Measurements from ENCODE around the gene MAN2B1. TPM values are rescaled to one million over a fixed set of nuclear protein-coding genes. Genes with fewer than 3 reads are reported as not detected.

MAN2B1 gene
- polyA plus RNA-seq, 4 donors: 42.7 to 64.8 (median 51.0) TPM

GRCh38 chr19:12670159-12670928 lies 3.8 kb upstream of the MAN2B1 start:
- Histone ChIP-seq H3K4me1 (ENCODE audit: control insufficient read depth in 3 of 3, insufficient read depth in 2 of 3, low read depth in 1 of 3, low read length in 2 of 3) (peaks cover 10 to 22% (median 12%) of the 10 kb centered on the region in 3 donors), H3K4me3 (ENCODE audit: low read depth in 1 of 3, low read length in 3 of 3) (peak overlapping the region; percentile 77 to 88 (median 86)), H3K27me3 (ENCODE audit: control insufficient read depth in 3 of 3, insufficient read depth in 3 of 3, low read length in 3 of 3) (no peaks in the 10 kb centered on the region), H3K36me3 (ENCODE audit: control insufficient read depth in 3 of 3, insufficient read depth in 2 of 3, low read depth in 1 of 3, low read length in 3 of 3) (peaks cover 3 to 60% (median 8%) of the 10 kb centered on the region in 3 donors), H3K27ac (ENCODE audit: low read depth in 1 of 3, low read length in 2 of 3) (peak overlapping the region; percentile 74 to 94 (median 93)), H3K9me3 (ENCODE audit: control insufficient read depth in 2 of 2, insufficient read depth in 1 of 2, low read depth in 1 of 2, low read length in 1 of 2) (no peaks in the 10 kb centered on the region)
- FAIRE-seq: no peak
- no peak for DNase-seq
- 31 to 37% (median 33%) methylated on average over 23 to 26 of the region's 26 CpGs for WGBS, 3 donors

- peak overlapping the region; percentile 77 to 88 (median 86) for H3K4me3 ChIP-seq (ENCODE audit: low read depth in 1 of 3, low read length in 3 of 3)
- H3K27ac ChIP-seq (ENCODE audit: low read depth in 1 of 3, low read length in 2 of 3): peak overlapping the region; percentile 74 to 94 (median 93)
- H3K4me1 ChIP-seq (ENCODE audit: control insufficient read depth in 3 of 3, insufficient read depth in 2 of 3, low read depth in 1 of 3, low read length in 2 of 3): peaks cover 10 to 22% (median 12%) of the 10 kb centered on the region in 3 donors
- H3K9me3 ChIP-seq (ENCODE audit: control insufficient read depth in 2 of 2, insufficient read depth in 1 of 2, low read depth in 1 of 2, low read length in 1 of 2): no peaks in the 10 kb centered on the region
- 0 to 1% (median 0%) methylated on average over 56 to 64 of the region's 64 CpGs for WGBS, 3 donors
- peak; percentile 85 to 91 for DNase-seq
- H3K36me3 ChIP-seq (ENCODE audit: control insufficient read depth in 3 of 3, insufficient read depth in 2 of 3, low read depth in 1 of 3, low read length in 3 of 3): peaks cover 2 to 60% (median 6%) of the 10 kb centered on the region in 3 donors
- no peak for FAIRE-seq
- no peaks in the 10 kb centered on the region for H3K27me3 ChIP-seq (ENCODE audit: control insufficient read depth in 3 of 3, insufficient read depth in 3 of 3, low read length in 3 of 3)
Measured at GRCh38 chr19:12669270-12670158, 3.0 kb upstream of the MAN2B1 start.

GRCh38 chr19:12668932-12669269 lies 2.4 kb upstream of the MAN2B1 start:
- H3K27me3 ChIP-seq (ENCODE audit: control insufficient read depth in 3 of 3, insufficient read depth in 3 of 3, low read length in 3 of 3): no peaks in the 10 kb centered on the region
- peaks cover 10 to 22% (median 12%) of the 10 kb centered on the region in 3 donors for H3K4me1 ChIP-seq (ENCODE audit: control insufficient read depth in 3 of 3, insufficient read depth in 2 of 3, low read depth in 1 of 3, low read length in 2 of 3)
- DNase-seq (peak; percentile 35 to 75), FAIRE-seq (no peak)
- peak overlapping the region; percentile 77 to 88 (median 86) for H3K4me3 ChIP-seq (ENCODE audit: low read depth in 1 of 3, low read length in 3 of 3)
- H3K36me3 ChIP-seq (ENCODE audit: control insufficient read depth in 3 of 3, insufficient read depth in 2 of 3, low read depth in 1 of 3, low read length in 3 of 3): peaks cover 0 to 60% (median 6%) of the 10 kb centered on the region in 3 donors
- peak overlapping the region; percentile 74 to 94 (median 93) for H3K27ac ChIP-seq (ENCODE audit: low read depth in 1 of 3, low read length in 2 of 3)
- 0 to 1% (median 1%) methylated on average over 24 of the region's 24 CpGs for WGBS, 3 donors
- H3K9me3 ChIP-seq (ENCODE audit: control insufficient read depth in 2 of 2, insufficient read depth in 1 of 2, low read depth in 1 of 2, low read length in 1 of 2): no peaks in the 10 kb centered on the region

GRCh38 chr19:12668346-12668745 lies 1.8 kb upstream of the MAN2B1 start:
- Histone ChIP-seq H3K27me3 (ENCODE audit: control insufficient read depth in 3 of 3, insufficient read depth in 3 of 3, low read length in 3 of 3) (no peaks in the 10 kb centered on the region), H3K36me3 (ENCODE audit: control insufficient read depth in 3 of 3, insufficient read depth in 2 of 3, low read depth in 1 of 3, low read length in 3 of 3) (peaks cover 3 to 61% (median 3%) of the 10 kb centered on the region in 3 donors), H3K4me3 (ENCODE audit: low read depth in 1 of 3, low read length in 3 of 3) (peak overlapping the region in 2 of 3 donors; percentile 86 to 88), H3K4me1 (ENCODE audit: control insufficient read depth in 3 of 3, insufficient read depth in 2 of 3, low read depth in 1 of 3, low read length in 2 of 3) (peaks cover 10 to 22% (median 12%) of the 10 kb centered on the region in 3 donors), H3K9me3 (ENCODE audit: control insufficient read depth in 2 of 2, insufficient read depth in 1 of 2, low read depth in 1 of 2, low read length in 1 of 2) (no peaks in the 10 kb centered on the region), H3K27ac (ENCODE audit: low read depth in 1 of 3, low read length in 2 of 3) (peak overlapping the region in 2 of 3 donors; percentile 93 to 94)
- DNase-seq: no peak
- 57 to 70% (median 62%) methylated on average over 8 of the region's 8 CpGs for WGBS, 3 donors
- FAIRE-seq: no peak

- no peaks in the 10 kb centered on the region for H3K9me3 ChIP-seq (ENCODE audit: control insufficient read depth in 2 of 2, insufficient read depth in 1 of 2, low read depth in 1 of 2, low read length in 1 of 2)
- peak overlapping the region in 1 of 3 donors; percentile 14 for H3K27ac ChIP-seq (ENCODE audit: low read depth in 1 of 3, low read length in 2 of 3)
- DNase-seq: peak in 1 of 2 donors; percentile 38
Measured at GRCh38 chr19:12667731-12668302, 1.3 kb upstream of the MAN2B1 start.

GRCh38 chr19:12665671-12666264 lies 774 bp downstream of the MAN2B1 start:
- peaks cover 10 to 22% (median 12%) of the 10 kb centered on the region in 3 donors for H3K4me1 ChIP-seq (ENCODE audit: control insufficient read depth in 3 of 3, insufficient read depth in 2 of 3, low read depth in 1 of 3, low read length in 2 of 3)

More at GRCh38 chr19:12667731-12668302, 1.3 kb upstream of the MAN2B1 start:
- Histone ChIP-seq H3K4me1 (ENCODE audit: control insufficient read depth in 3 of 3, insufficient read depth in 2 of 3, low read depth in 1 of 3, low read length in 2 of 3) (peaks cover 10 to 22% (median 12%) of the 10 kb centered on the region in 3 donors), H3K4me3 (ENCODE audit: low read depth in 1 of 3, low read length in 3 of 3) (peak overlapping the region in 1 of 3 donors; percentile 86), H3K27me3 (ENCODE audit: control insufficient read depth in 3 of 3, insufficient read depth in 3 of 3, low read length in 3 of 3) (no peaks in the 10 kb centered on the region), H3K36me3 (ENCODE audit: control insufficient read depth in 3 of 3, insufficient read depth in 2 of 3, low read depth in 1 of 3, low read length in 3 of 3) (peaks cover 3 to 61% (median 3%) of the 10 kb centered on the region in 3 donors)
- no peak for FAIRE-seq
- 53 to 75% (median 65%) methylated on average over 4 of the region's 4 CpGs for WGBS, 3 donors

GRCh38 chr19:12665281-12665573 lies 1.3 kb downstream of the MAN2B1 start:
- H3K27ac ChIP-seq (ENCODE audit: low read depth in 1 of 3, low read length in 2 of 3): peak overlapping the region in 1 of 3 donors; percentile 66

More at GRCh38 chr19:12665671-12666264, 774 bp downstream of the MAN2B1 start:
- peak overlapping the region; percentile 77 to 83 (median 82) for H3K4me3 ChIP-seq (ENCODE audit: low read depth in 1 of 3, low read length in 3 of 3)
- H3K9me3 ChIP-seq (ENCODE audit: control insufficient read depth in 2 of 2, insufficient read depth in 1 of 2, low read depth in 1 of 2, low read length in 1 of 2): no peaks in the 10 kb centered on the region
- DNase-seq (no peak), FAIRE-seq (no peak)
- no peaks in the 10 kb centered on the region for H3K27me3 ChIP-seq (ENCODE audit: control insufficient read depth in 3 of 3, insufficient read depth in 3 of 3, low read length in 3 of 3)
- peaks cover 2 to 66% (median 7%) of the 10 kb centered on the region in 3 donors for H3K36me3 ChIP-seq (ENCODE audit: control insufficient read depth in 3 of 3, insufficient read depth in 2 of 3, low read depth in 1 of 3, low read length in 3 of 3)
- H3K27ac ChIP-seq (ENCODE audit: low read depth in 1 of 3, low read length in 2 of 3): peak overlapping the region in 1 of 3 donors; percentile 66
- WGBS, 3 donors: 44 to 48% (median 47%) methylated on average over 12 of the region's 12 CpGs

More at GRCh38 chr19:12665281-12665573, 1.3 kb downstream of the MAN2B1 start:
- 69 to 93% (median 81%) methylated on average over 10 of the region's 10 CpGs for WGBS, 3 donors
- FAIRE-seq (no peak), DNase-seq (no peak)
- Histone ChIP-seq H3K27me3 (ENCODE audit: control insufficient read depth in 3 of 3, insufficient read depth in 3 of 3, low read length in 3 of 3) (no peaks in the 10 kb centered on the region), H3K36me3 (ENCODE audit: control insufficient read depth in 3 of 3, insufficient read depth in 2 of 3, low read depth in 1 of 3, low read length in 3 of 3) (peaks cover 2 to 64% (median 7%) of the 10 kb centered on the region in 3 donors), H3K4me3 (ENCODE audit: low read depth in 1 of 3, low read length in 3 of 3) (no peak overlapping the region), H3K9me3 (ENCODE audit: control insufficient read depth in 2 of 2, insufficient read depth in 1 of 2, low read depth in 1 of 2, low read length in 1 of 2) (no peaks in the 10 kb centered on the region), H3K4me1 (ENCODE audit: control insufficient read depth in 3 of 3, insufficient read depth in 2 of 3, low read depth in 1 of 3, low read length in 2 of 3) (peaks cover 9 to 17% (median 12%) of the 10 kb centered on the region in 3 donors)
